Ishikawa (cell line): ENCODE measurements around the gene CCT6A.

Experiments
- RAD21 ChIP-seq: IDR thresholded peaks from 2 replicates; pipeline ENCODE4 v1.6.1; 2012; ENCODE audit warnings: low read depth
- TCF12 ChIP-seq: IDR thresholded peaks from 2 replicates; pipeline ENCODE4 v1.6.1; 2012; ENCODE audit warnings: low read depth

DNA sequence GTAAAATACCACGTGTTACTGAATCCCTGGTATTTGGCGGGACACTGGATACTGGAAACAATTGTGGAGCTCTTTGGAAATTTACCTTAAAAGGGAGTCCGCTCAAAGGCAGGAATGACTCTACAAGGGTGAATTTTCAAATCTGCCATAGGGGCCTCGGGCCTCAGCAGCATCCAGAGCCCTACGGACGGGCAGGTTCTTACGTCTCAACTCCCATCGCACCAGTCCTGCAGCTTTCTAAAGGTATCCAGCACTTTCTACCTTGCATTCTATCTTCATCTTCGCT lies 569 bp upstream of the CCT6A start:
- no peak for TF ChIP-seq RAD21
- no peak for TF ChIP-seq TCF12
